H9 (cell line): ENCODE measurements around the gene GFOD2. TPM values are rescaled to one million over a fixed set of nuclear protein-coding genes. Genes with fewer than 3 reads are reported as not detected.

Experiments used
- DNase-seq: peaks from one replicate; pipeline ENCODE4 v3.0.0-alpha.2; 2017
- H2AFZ ChIP-seq: one replicate; pipeline ENCODE4 v1.6.1; 2013; ENCODE audit warnings: mild to moderate bottlenecking, low read length, control low read depth, moderate library complexity
- H2AK5ac ChIP-seq: 2 replicates; pipeline ENCODE4 v1.6.1; 2013; ENCODE audit warnings: low read length, control low read depth, mixed read lengths; ENCODE audit not compliant: insufficient read length
- H2BK120ac ChIP-seq: one replicate; pipeline ENCODE4 v1.6.1; 2013; ENCODE audit warnings: low read depth, mild to moderate bottlenecking, low read length, control low read depth, inconsistent platforms; ENCODE audit not compliant: poor library complexity, severe bottlenecking
- H2BK12ac ChIP-seq: 2 replicates; pipeline ENCODE4 v1.6.1; 2013; ENCODE audit warnings: low read length, control low read depth, mixed read lengths, low read depth; ENCODE audit not compliant: insufficient read length
- H2BK15ac ChIP-seq: 2 replicates; pipeline ENCODE4 v1.6.1; 2013; ENCODE audit warnings: low read depth, low read length, control low read depth
- H2BK20ac ChIP-seq: one replicate; pipeline ENCODE4 v1.6.1; 2013; ENCODE audit warnings: low read depth, mild to moderate bottlenecking, low read length, control low read depth, inconsistent platforms; ENCODE audit not compliant: poor library complexity, severe bottlenecking
- H2BK5ac ChIP-seq: 2 replicates; pipeline ENCODE4 v1.6.1; 2013; ENCODE audit warnings: low read length, control low read depth, mixed read lengths; ENCODE audit not compliant: insufficient read length
- H3K14ac ChIP-seq: 2 replicates; pipeline ENCODE4 v1.6.1; 2013; ENCODE audit warnings: low read length, control low read depth; ENCODE audit not compliant: insufficient read depth
- H3K18ac ChIP-seq: 2 replicates; pipeline ENCODE4 v1.6.1; 2013; ENCODE audit warnings: low read depth, mild to moderate bottlenecking, mixed read lengths, low read length, control low read depth; ENCODE audit not compliant: insufficient read length
- H3K23ac ChIP-seq: 2 replicates; pipeline ENCODE4 v1.6.1; 2013; ENCODE audit warnings: low read length, control low read depth, mixed read lengths, low read depth; ENCODE audit not compliant: insufficient read length
- H3K23me2 ChIP-seq: 2 replicates; pipeline ENCODE4 v1.6.1; 2013; ENCODE audit warnings: low read depth, mild to moderate bottlenecking, mixed read lengths, low read length, control low read depth; ENCODE audit not compliant: insufficient read length, poor library complexity, severe bottlenecking
- H3K27ac ChIP-seq: 2 replicates; pipeline ENCODE4 v1.5.1; 2013; ENCODE audit warnings: low read length, control low read depth, mixed read lengths, low read depth; ENCODE audit not compliant: insufficient read length
- H3K27me3 ChIP-seq: 2 replicates; pipeline ENCODE4 v1.6.1; 2013; ENCODE audit warnings: low read length, control low read depth, inconsistent platforms; ENCODE audit not compliant: insufficient read depth
- H3K4ac ChIP-seq: 2 replicates; pipeline ENCODE4 v1.6.1; 2013; ENCODE audit warnings: low read depth, mild to moderate bottlenecking, control low read depth, inconsistent platforms, low read length, moderate library complexity
- H3K4me1 ChIP-seq: 2 replicates; pipeline ENCODE4 v1.6.1; 2013; ENCODE audit warnings: low read length, control low read depth, inconsistent platforms; ENCODE audit not compliant: insufficient read depth
- H3K4me2 ChIP-seq: 2 replicates; pipeline ENCODE4 v1.6.1; 2013; ENCODE audit warnings: low read length, control low read depth, mixed read lengths; ENCODE audit not compliant: insufficient read length, insufficient read depth
- H3K56ac ChIP-seq: 2 replicates; pipeline ENCODE4 v1.6.1; 2013; ENCODE audit warnings: low read depth, mild to moderate bottlenecking, mixed read lengths, low read length, control low read depth; ENCODE audit not compliant: insufficient read length
- H3K79me1 ChIP-seq: 2 replicates; pipeline ENCODE4 v1.6.1; 2013; ENCODE audit warnings: low read depth, mild to moderate bottlenecking, moderate library complexity, low read length, control low read depth, inconsistent platforms; ENCODE audit not compliant: insufficient read depth, poor library complexity, severe bottlenecking
- H3K79me2 ChIP-seq: 2 replicates; pipeline ENCODE4 v1.6.1; 2013; ENCODE audit warnings: low read length, control low read depth, inconsistent platforms; ENCODE audit not compliant: insufficient read depth
- H3K9ac ChIP-seq: 2 replicates; pipeline ENCODE4 v1.6.1; 2013; ENCODE audit warnings: low read length, control low read depth, mixed read lengths; ENCODE audit not compliant: insufficient read length; ENCODE audit errors: extremely low read depth
- H3K9me3 ChIP-seq: one replicate; pipeline ENCODE4 v1.6.1; 2013; ENCODE audit warnings: low read depth, low read length, inconsistent platforms; ENCODE audit not compliant: control insufficient read depth
- H3T11ph ChIP-seq: one replicate; pipeline ENCODE4 v1.6.1; 2013; ENCODE audit warnings: mild to moderate bottlenecking, low read length, control low read depth, inconsistent platforms
- H4K20me1 ChIP-seq: one replicate; pipeline ENCODE4 v1.6.1; 2013; ENCODE audit not compliant: control insufficient read depth, insufficient read length, insufficient read depth
- H4K5ac ChIP-seq: 2 replicates; pipeline ENCODE4 v1.6.1; 2013; ENCODE audit warnings: low read depth, mild to moderate bottlenecking, mixed read lengths, low read length, control low read depth; ENCODE audit not compliant: insufficient read length
- H4K8ac ChIP-seq: replicated peaks from 2 replicates; pipeline ENCODE4 v1.6.1; 2013; ENCODE audit warnings: low read length, control low read depth, mixed read lengths, low read depth; ENCODE audit not compliant: insufficient read length
- H4K91ac ChIP-seq: 2 replicates; pipeline ENCODE4 v1.6.1; 2013; ENCODE audit warnings: low read depth, mild to moderate bottlenecking, moderate library complexity, mixed read lengths, low read length, control low read depth; ENCODE audit not compliant: insufficient read length
- H3K27ac Mint-ChIP-seq, 3 experiments: 2 replicates in 2 of 3; 3 replicates in 1 of 3; pipeline ENCODE4 v1.8.0; 2020 to 2021; ENCODE audit warnings: mixed read lengths in 3 of 3, mild to moderate bottlenecking in 1 of 3, moderate library complexity in 1 of 3
- H3K27me3 Mint-ChIP-seq: 2 replicates; pipeline ENCODE4 v1.8.0; 2021; ENCODE audit warnings: low read depth, mild to moderate bottlenecking, moderate library complexity, mixed read lengths
- H3K36me3 Mint-ChIP-seq, 3 experiments: 2 replicates in 2 of 3; 3 replicates in 1 of 3; pipeline ENCODE4 v1.8.0; 2020 to 2021; ENCODE audit warnings: low read depth in 3 of 3, mixed read lengths in 3 of 3; ENCODE audit not compliant: insufficient read depth in 1 of 3
- H3K4me1 Mint-ChIP-seq, 2 experiments: 2 replicates each; pipeline ENCODE4 v1.8.0; 2020; ENCODE audit warnings: mixed read lengths in 2 of 2
- H3K4me3 Mint-ChIP-seq, 2 experiments: 2 replicates in 1 of 2; 3 replicates in 1 of 2; pipeline ENCODE4 v1.8.0; 2020 to 2021; ENCODE audit warnings: mild to moderate bottlenecking in 2 of 2, mixed read lengths in 2 of 2, moderate library complexity in 1 of 2
- H3K9me3 Mint-ChIP-seq, 2 experiments: 2 replicates in 1 of 2; 3 replicates in 1 of 2; pipeline ENCODE4 v1.8.0; 2020; ENCODE audit warnings: mild to moderate bottlenecking in 2 of 2, mixed read lengths in 2 of 2, moderate library complexity in 1 of 2
- CTCF ChIP-seq: fragments of 200-600 bp; sonication (generic); conservative IDR thresholded peaks from 3 replicates; pipeline ENCODE4 v1.8.0; 2021; ENCODE audit warnings: antibody characterized with exemption, mild to moderate bottlenecking
- WGBS: extraction: QIAGEN DNeasy Blood & Tissue Kit; methylation state at CpG from one replicate; pipeline ENCODE4 v1.1.7; 2013; ENCODE audit warnings: missing lambda C conversion rate, low lambda C conversion rate, mixed read lengths; ENCODE audit not compliant: insufficient read length; ENCODE audit errors: extremely low coverage; 5-methylcytosine and 5-hydroxymethylcytosine counted together
- total RNA-seq: library from RNA; stranded (reverse); gene quantifications from 2 replicates; pipeline ENCODE4 v1.2.1, GENCODE V29; 2021

GFOD2 gene
- total RNA-seq, 1 experiment from 2014 or later, result 21.8 TPM

GRCh38 chr16:67672739-67673662 is 46.1 kb downstream of the GFOD2 start:
- Histone ChIP-seq H4K91ac (no peak overlapping the region), H2BK12ac (no peak overlapping the region), H2BK15ac (no peak overlapping the region), H3K4me2 (no peak overlapping the region), H3K9ac (no peak overlapping the region), H3K27ac (no peak overlapping the region), H3K27me3 (no peaks in the 10 kb centered on the region), H4K8ac (no peak overlapping the region), H3K4ac (no peak overlapping the region), H2BK20ac (no peak overlapping the region), H3K14ac (no peak overlapping the region), H3K79me1 (no peaks in the 10 kb centered on the region), H2AK5ac (no peak overlapping the region), H3K23ac (no peak overlapping the region), H3K4me1 (no peaks in the 10 kb centered on the region), H4K5ac (no peak overlapping the region), H3K9me3 (no peaks in the 10 kb centered on the region), H2BK120ac (no peak overlapping the region), H3K23me2 (no peaks in the 10 kb centered on the region), H3T11ph (no peak overlapping the region), H3K56ac (no peak overlapping the region), H3K79me2 (no peaks in the 10 kb centered on the region), H3K18ac (no peak overlapping the region), H4K20me1 (peaks cover 3% of the 10 kb centered on the region), H2AFZ (no peak overlapping the region), H2BK5ac (no peak overlapping the region)
- peak overlapping the region in 1 of 3 experiments; percentile 51; a peak in 1 of 7 replicates for H3K27ac Mint-ChIP-seq
- no peak overlapping the region; a peak in 1 of 5 replicates for H3K4me3 Mint-ChIP-seq
- WGBS, result no CpG with 5 or more reads among the region's 13 CpGs
- H3K4me1 Mint-ChIP-seq, result 0 out of 4 replicates have a peak, but pooled peaks cover 0 to 2% of the 10 kb centered on the region in 2 experiments
- H3K36me3 Mint-ChIP-seq, result peaks cover 0 to 4% (median 2%) of the 10 kb centered on the region in 3 experiments; a peak in 3 of 7 replicates
- H3K9me3 Mint-ChIP-seq, result no peaks in the 10 kb centered on the region
- no peaks in the 10 kb centered on the region for H3K27me3 Mint-ChIP-seq
- peak; percentile 74 for DNase-seq
- TF ChIP-seq CTCF, result peak; percentile 87
